Gastrocnemius medialis (tissue), 4 donors: ENCODE measurements around the gene CT45A10.

Source experiments
- CTCF ChIP-seq, 5 experiments: fragments of 450-650 bp in 3 of 5; fragments of 200-600 bp in 2 of 5; sonication (generic) in 2 of 5; IDR thresholded peaks in 4 of 5; conservative IDR thresholded peaks in 1 of 5; 1 replicate in 4 of 5; 2 replicates in 1 of 5; pipeline ENCODE4 v1.5.1; 2016 to 2019; ENCODE audit warnings: antibody characterized with exemption in 5 of 5, mild to moderate bottlenecking in 3 of 5, moderate library complexity in 3 of 5
- POLR2A ChIP-seq, 2 donors: fragments of 450-650 bp; IDR thresholded peaks; one replicate each; pipeline ENCODE4 v1.6.1; 2017; ENCODE audit warnings: antibody characterized with exemption in 2 of 2, mild to moderate bottlenecking in 2 of 2, moderate library complexity in 2 of 2

DNA sequence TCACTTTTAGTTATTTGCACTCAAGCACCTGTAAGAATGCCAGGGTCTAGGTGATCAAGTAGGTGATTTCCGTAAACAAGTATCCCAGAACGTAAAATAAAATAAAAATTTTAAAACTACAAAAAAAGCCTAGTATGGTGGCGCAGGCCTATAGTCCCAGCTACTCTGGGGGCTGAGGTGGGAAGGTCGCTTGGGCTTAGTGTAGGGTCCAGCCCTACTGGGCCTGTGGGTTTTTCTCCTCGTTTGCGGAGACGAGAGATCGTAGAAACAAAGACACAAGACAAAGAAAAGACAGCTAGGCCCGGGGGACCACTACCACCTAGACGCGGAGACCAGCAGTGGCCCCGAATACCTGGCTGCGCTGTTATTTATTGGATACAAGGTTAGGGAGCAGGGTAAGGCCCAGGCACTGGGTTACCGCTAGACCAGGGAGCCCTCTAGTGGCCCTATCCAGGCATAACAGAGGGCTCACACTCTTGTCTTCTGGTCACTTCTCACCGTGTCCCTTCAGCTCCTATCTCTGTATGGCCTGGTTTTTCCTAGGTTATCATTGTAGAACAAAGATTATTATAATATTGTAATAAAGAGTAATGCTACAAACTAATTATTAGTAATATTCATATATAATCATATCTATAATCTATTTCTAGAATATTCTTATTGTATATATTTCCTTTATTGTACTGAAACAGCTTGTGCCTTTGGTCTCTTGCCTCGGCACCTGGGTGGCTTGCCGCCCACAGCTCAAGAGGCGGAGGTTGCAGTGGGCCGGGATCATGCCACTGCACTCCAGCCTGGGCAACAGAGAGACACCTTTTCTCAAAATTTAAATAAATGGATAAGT lies 38.6 kb upstream of the CT45A10 start:
- TF ChIP-seq POLR2A (IDR thresholded peaks at IDR 0.05) (no peak), CTCF (IDR thresholded peaks at IDR 0.05 in 4 of 5, conservative IDR thresholded peaks at IDR 0.05 in 1 of 5) (peak in 4 of 5 experiments; percentile 27 to 64 (median 44))
